COLO668 (cell line): ENCODE data around the gene SYDE2.
A peak's percentile ranks its signal among the peaks of the same experiment; 100 is the strongest.
"Not testable (repeated sequence)": the region's sequence is repeated elsewhere in the genome, so short reads cannot be mapped to it uniquely, and the experiment has no call there.

Experiments used
- DNase-seq: peaks from one replicate; lab custom pipeline; 2025; ENCODE audit not compliant: unreplicated experiment; lab: John Stamatoyannopoulos, UW

SYDE2 gene

GRCh38 chr1:85200463-85201339 is at the start of gene SYDE2:
TSS of gene SYDE2 (minus strand) at chr1:85201016. CDS start at chr1:85200996, 20 bp downstream.
- DNase-seq: peak; percentile 95

GRCh38 chr1:85249042-85249441 is 48.2 kb upstream of the SYDE2 start:
- not testable (repeated sequence) for DNase-seq

GRCh38 chr1:85245891-85246290 is 45.1 kb upstream of the SYDE2 start:
- no peak for DNase-seq

- DNase-seq: no peak
Measured at GRCh38 chr1:85245456-85245855, 44.6 kb upstream of the SYDE2 start.

- DNase-seq: no peak
Measured at GRCh38 chr1:85244271-85245061, 43.6 kb upstream of the SYDE2 start.

- no peak for DNase-seq
Measured at GRCh38 chr1:85243372-85243771, 42.6 kb upstream of the SYDE2 start.

GRCh38 chr1:85240643-85241042 is 39.8 kb upstream of the SYDE2 start:
- DNase-seq: no peak

- peak; percentile 61 for DNase-seq
Measured at GRCh38 chr1:85240174-85240601, 39.4 kb upstream of the SYDE2 start.

- no peak for DNase-seq
Measured at GRCh38 chr1:85237613-85238012, 36.8 kb upstream of the SYDE2 start.

GRCh38 chr1:85230305-85230977 is 29.6 kb upstream of the SYDE2 start:
- DNase-seq: no peak

GRCh38 chr1:85229574-85230097 is 28.8 kb upstream of the SYDE2 start:
- peak; percentile 58 for DNase-seq

- DNase-seq: no peak
Measured at GRCh38 chr1:85228972-85229371, 28.2 kb upstream of the SYDE2 start.

- no peak for DNase-seq
Measured at GRCh38 chr1:85225624-85226380, 25.0 kb upstream of the SYDE2 start.

GRCh38 chr1:85224734-85225623 is 24.2 kb upstream of the SYDE2 start:
- DNase-seq: peak; percentile 92

- no peak for DNase-seq
Measured at GRCh38 chr1:85224295-85224694, 23.5 kb upstream of the SYDE2 start.

- DNase-seq: no peak
Measured at GRCh38 chr1:85223334-85223733, 22.5 kb upstream of the SYDE2 start.

- DNase-seq: no peak
Measured at GRCh38 chr1:85220756-85221201, 20.0 kb upstream of the SYDE2 start.

- DNase-seq: no peak
Measured at GRCh38 chr1:85219853-85220610, 19.2 kb upstream of the SYDE2 start.

- no peak for DNase-seq
Measured at GRCh38 chr1:85216697-85217096, 15.9 kb upstream of the SYDE2 start.
